OCI-LY7 (cell line): ENCODE data around the gene PABPN1L.

ENCODE experiments used
- EZH2phosphoT487 ChIP-seq: fragments of 200-600 bp; sonication (generic); IDR thresholded peaks from 2 replicates; pipeline ENCODE4 v1.6.1; 2018; ENCODE audit warnings: low read depth, borderline replicate concordance, mild to moderate bottlenecking, mixed run types, antibody characterized with exemption, low read length, moderate library complexity, mixed read lengths
- TF ChIP-seq, protein P1 (sequence below): fragments of 200-600 bp; sonication (generic); conservative IDR thresholded peaks from 2 replicates; pipeline ENCODE4 v1.5.1; 2014; ENCODE audit warnings: mild to moderate bottlenecking, antibody characterized with exemption, low read length, moderate library complexity, mixed read lengths

DNA sequence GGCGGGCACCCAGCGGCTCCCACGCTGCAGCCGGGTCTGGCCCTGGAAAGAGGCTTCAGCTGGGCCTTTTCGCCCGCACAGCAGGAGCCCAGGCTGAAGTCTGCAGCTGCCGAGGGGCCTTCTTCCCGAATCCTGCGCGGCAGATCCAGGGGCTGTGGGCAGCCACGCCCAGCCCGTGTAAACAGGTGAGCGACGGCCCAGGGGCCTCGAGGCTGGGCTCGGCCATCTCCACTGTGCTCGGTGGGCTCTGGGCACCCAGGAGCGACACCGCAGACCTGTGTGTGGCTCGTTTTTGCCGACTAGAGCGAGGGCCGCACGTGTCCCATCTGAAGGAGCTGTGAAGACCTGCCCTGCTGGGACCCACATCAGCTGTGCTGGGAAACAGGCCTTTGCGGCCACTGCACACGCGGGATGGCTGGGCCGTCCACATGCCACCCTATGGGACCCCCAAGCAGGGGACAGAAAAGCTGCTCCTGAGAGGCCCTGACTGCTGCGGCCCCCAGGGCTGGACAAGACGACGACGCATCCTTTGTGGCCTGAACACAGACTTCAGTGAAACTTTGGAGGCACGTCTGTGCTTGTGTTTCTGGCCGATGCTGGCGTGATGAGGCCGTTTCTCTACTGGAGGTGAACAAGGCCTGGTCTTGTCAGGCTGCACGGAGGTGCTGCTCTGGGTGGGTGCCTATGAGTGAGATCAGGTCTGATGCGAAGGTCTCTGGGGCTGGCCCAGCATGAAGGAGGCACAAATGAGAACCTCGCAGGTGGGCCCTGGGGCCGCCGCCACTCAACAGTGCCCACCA lies 49.5 kb downstream of the PABPN1L start:
- TF ChIP-seq, protein P1, sequence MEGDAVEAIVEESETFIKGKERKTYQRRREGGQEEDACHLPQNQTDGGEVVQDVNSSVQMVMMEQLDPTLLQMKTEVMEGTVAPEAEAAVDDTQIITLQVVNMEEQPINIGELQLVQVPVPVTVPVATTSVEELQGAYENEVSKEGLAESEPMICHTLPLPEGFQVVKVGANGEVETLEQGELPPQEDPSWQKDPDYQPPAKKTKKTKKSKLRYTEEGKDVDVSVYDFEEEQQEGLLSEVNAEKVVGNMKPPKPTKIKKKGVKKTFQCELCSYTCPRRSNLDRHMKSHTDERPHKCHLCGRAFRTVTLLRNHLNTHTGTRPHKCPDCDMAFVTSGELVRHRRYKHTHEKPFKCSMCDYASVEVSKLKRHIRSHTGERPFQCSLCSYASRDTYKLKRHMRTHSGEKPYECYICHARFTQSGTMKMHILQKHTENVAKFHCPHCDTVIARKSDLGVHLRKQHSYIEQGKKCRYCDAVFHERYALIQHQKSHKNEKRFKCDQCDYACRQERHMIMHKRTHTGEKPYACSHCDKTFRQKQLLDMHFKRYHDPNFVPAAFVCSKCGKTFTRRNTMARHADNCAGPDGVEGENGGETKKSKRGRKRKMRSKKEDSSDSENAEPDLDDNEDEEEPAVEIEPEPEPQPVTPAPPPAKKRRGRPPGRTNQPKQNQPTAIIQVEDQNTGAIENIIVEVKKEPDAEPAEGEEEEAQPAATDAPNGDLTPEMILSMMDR = no peak
- TF ChIP-seq EZH2phosphoT487 = no peak
